OCI-LY7 (cell line): ENCODE data around the gene CRELD1. TPM values are rescaled to one million over a fixed set of nuclear protein-coding genes. Genes with fewer than 3 reads are reported as not detected.

Experiments
- BruUV-seq: library from RNA; stranded (reverse); fragments of 400-500 nt; replicated peaks from 2 replicates; lab custom pipeline; 2021; lab: Mats Ljungman, UMichigan
- CTCF ChIA-PET: fragments of 300-600 bp; sonication (Branson Sonifier 250); formaldehyde crosslinking; loops from one replicate; lab custom pipeline; 2022; ENCODE audit warnings: antibody characterized with exemption; ENCODE audit not compliant: unreplicated experiment; lab: Charles Lee
- POLR2A ChIA-PET: fragments of 300-600 bp; sonication (Branson Sonifier 250); formaldehyde crosslinking; loops from one replicate; lab custom pipeline; 2022; ENCODE audit warnings: antibody characterized with exemption; lab: Charles Lee
- DNase-seq: peaks from one replicate; pipeline ENCODE4 v3.0.0-alpha.2; 2015; ENCODE audit warnings: low spot score
- H2AFZ ChIP-seq: fragments of 200-600 bp; sonication (generic), shearing (Covaris generic); 2 replicates; pipeline ENCODE4 v1.6.1; 2014; ENCODE audit warnings: mild to moderate bottlenecking, antibody characterized with exemption, low read length, moderate library complexity
- H3K27ac ChIP-seq: fragments of 200-600 bp; sonication (generic); 2 replicates; pipeline ENCODE4 v1.5.1; 2014; ENCODE audit warnings: mixed run types, low read depth, mild to moderate bottlenecking, moderate library complexity, low read length, inconsistent platforms; ENCODE audit not compliant: poor library complexity, severe bottlenecking
- H3K36me3 ChIP-seq: fragments of 200-600 bp; sonication (generic); 2 replicates; pipeline ENCODE4 v1.6.1; 2014; ENCODE audit warnings: mild to moderate bottlenecking, antibody characterized with exemption, low read length, moderate library complexity, mixed read lengths; ENCODE audit not compliant: insufficient read depth
- H3K4me1 ChIP-seq: fragments of 200-600 bp; sonication (generic); 2 replicates; pipeline ENCODE4 v1.5.1; 2014; ENCODE audit warnings: mild to moderate bottlenecking, low read length; ENCODE audit not compliant: insufficient read depth, poor library complexity, severe bottlenecking
- H3K4me2 ChIP-seq: fragments of 200-600 bp; sonication (generic); 2 replicates; pipeline ENCODE4 v1.6.1; 2014; ENCODE audit warnings: mild to moderate bottlenecking, low read length
- H3K4me3 ChIP-seq: fragments of 200-600 bp; sonication (generic); 2 replicates; pipeline ENCODE4 v1.5.1; 2014; ENCODE audit warnings: mild to moderate bottlenecking, low read depth, low read length; ENCODE audit not compliant: poor library complexity, severe bottlenecking
- H3K79me2 ChIP-seq: fragments of 200-600 bp; sonication (generic); 2 replicates; pipeline ENCODE4 v1.6.1; 2016; ENCODE audit warnings: low read depth, mild to moderate bottlenecking, low read length, moderate library complexity, mixed read lengths; ENCODE audit not compliant: insufficient read depth
- H3K9me2 ChIP-seq: fragments of 200-600 bp; sonication (generic); 2 replicates; pipeline ENCODE4 v1.6.1; 2016; ENCODE audit warnings: mild to moderate bottlenecking, low read length, mixed read lengths; ENCODE audit not compliant: insufficient read depth
- H3K9me3 ChIP-seq: fragments of 200-600 bp; sonication (generic); 2 replicates; pipeline ENCODE4 v1.6.1; 2014; ENCODE audit warnings: mild to moderate bottlenecking, mixed run types, low read length, mixed read lengths
- H4K20me1 ChIP-seq: fragments of 200-600 bp; sonication (generic); 2 replicates; pipeline ENCODE4 v1.6.1; 2014; ENCODE audit warnings: mild to moderate bottlenecking, antibody characterized with exemption, low read length, moderate library complexity, mixed read lengths; ENCODE audit not compliant: insufficient read depth
- EZH2phosphoT487 ChIP-seq: fragments of 200-600 bp; sonication (generic); IDR thresholded peaks from 2 replicates; pipeline ENCODE4 v1.6.1; 2018; ENCODE audit warnings: low read depth, borderline replicate concordance, mild to moderate bottlenecking, mixed run types, antibody characterized with exemption, low read length, moderate library complexity, mixed read lengths
- intact Hi-C: fragments of 100-400 bp; cut with micrococcal nuclease; formaldehyde crosslinking; loops from one replicate; pipeline ENCODE4 v1.10.0; 2022; ENCODE audit not compliant: unreplicated experiment
- total RNA-seq, 2 experiments: library from RNA; depleted of rRNA in 1 of 2; stranded (reverse); fragments of >200 nt in 1 of 2; shearing (Covaris generic) in 1 of 2; gene quantifications; 2 replicates each; pipeline ENCODE4 v1.2.3, GENCODE V29; 2014 to 2022
- TF ChIP-seq, protein P1 (sequence below): fragments of 200-600 bp; sonication (generic); conservative IDR thresholded peaks from 2 replicates; pipeline ENCODE4 v1.5.1; 2014; ENCODE audit warnings: mild to moderate bottlenecking, antibody characterized with exemption, low read length, moderate library complexity, mixed read lengths

CRELD1 gene
- total RNA-seq, 2 experiments from 2014 or later = 20.9 to 23.4 TPM

DNA sequence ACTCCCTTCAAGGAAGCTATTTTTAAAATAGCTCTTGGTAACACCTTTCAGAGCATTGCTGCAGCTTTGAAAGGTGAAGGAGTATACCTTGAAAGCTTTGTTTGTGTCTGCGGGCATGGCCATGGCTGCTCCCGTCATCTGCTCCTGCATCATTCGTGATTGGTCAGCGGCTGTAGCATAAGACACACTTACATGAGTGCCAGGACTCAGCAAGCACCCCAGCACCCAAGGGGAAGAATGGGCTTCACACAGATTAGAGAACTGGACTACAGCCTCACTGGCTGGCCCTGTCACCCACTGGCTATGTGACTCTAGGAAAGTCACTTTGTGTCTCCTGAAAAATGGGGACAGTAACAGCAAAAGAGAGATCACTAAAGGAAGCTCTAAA lies 36.0 kb downstream of the CRELD1 start:
- DNase-seq = no peak
- Histone ChIP-seq H3K4me1 (no peaks in the 10 kb centered on the region), H3K36me3 (peaks cover 86% of the 10 kb centered on the region), H3K9me2 (no peaks in the 10 kb centered on the region), H2AFZ (no peak overlapping the region), H4K20me1 (no peaks in the 10 kb centered on the region), H3K79me2 (no peaks in the 10 kb centered on the region), H3K4me3 (no peak overlapping the region), H3K4me2 (no peak overlapping the region), H3K27ac (no peak overlapping the region), H3K9me3 (no peaks in the 10 kb centered on the region)
- TF ChIP-seq, protein P1, sequence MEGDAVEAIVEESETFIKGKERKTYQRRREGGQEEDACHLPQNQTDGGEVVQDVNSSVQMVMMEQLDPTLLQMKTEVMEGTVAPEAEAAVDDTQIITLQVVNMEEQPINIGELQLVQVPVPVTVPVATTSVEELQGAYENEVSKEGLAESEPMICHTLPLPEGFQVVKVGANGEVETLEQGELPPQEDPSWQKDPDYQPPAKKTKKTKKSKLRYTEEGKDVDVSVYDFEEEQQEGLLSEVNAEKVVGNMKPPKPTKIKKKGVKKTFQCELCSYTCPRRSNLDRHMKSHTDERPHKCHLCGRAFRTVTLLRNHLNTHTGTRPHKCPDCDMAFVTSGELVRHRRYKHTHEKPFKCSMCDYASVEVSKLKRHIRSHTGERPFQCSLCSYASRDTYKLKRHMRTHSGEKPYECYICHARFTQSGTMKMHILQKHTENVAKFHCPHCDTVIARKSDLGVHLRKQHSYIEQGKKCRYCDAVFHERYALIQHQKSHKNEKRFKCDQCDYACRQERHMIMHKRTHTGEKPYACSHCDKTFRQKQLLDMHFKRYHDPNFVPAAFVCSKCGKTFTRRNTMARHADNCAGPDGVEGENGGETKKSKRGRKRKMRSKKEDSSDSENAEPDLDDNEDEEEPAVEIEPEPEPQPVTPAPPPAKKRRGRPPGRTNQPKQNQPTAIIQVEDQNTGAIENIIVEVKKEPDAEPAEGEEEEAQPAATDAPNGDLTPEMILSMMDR = no peak
- TF ChIP-seq EZH2phosphoT487 = no peak
- ChIA-PET CTCF (no interaction called here), POLR2A (no interaction called here)
- no TSS peak for BruUV-seq
- intact Hi-C loops = no loop called here

DNA sequence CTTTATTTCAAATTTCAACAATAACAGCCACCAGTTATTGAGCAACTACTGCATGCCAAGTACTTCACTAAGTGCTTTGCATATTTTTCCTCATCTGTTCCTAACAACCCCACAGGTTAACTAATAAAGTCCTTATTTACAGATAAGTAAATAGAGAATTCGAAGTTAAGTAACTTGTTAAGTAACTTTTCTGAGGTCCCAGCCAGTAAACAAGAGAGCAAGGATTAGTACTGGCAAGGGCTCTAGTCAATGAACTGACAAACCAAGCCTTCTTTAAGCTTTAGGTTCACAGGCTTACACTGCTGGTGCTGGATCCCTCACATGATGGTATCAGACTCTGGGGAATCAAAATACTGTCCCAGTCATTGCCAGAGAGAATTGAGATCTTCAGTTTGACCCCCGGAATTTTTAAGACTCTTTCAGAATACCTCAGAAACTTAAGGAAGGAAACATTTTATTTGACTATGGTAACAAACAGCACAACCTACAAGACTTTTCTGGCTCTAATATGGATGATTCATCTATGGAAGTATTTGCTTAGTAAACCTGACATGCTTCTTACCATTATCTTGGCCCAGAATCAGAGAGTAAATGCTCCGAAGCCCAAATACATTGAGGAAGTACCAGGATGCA lies 36.5 kb downstream of the CRELD1 start:
- no peak for DNase-seq
- Histone ChIP-seq H3K4me3 (no peak overlapping the region), H3K4me1 (no peaks in the 10 kb centered on the region), H3K27ac (no peak overlapping the region), H4K20me1 (no peaks in the 10 kb centered on the region), H2AFZ (no peak overlapping the region), H3K9me2 (no peaks in the 10 kb centered on the region), H3K9me3 (no peaks in the 10 kb centered on the region), H3K79me2 (no peaks in the 10 kb centered on the region), H3K36me3 (peaks cover 87% of the 10 kb centered on the region), H3K4me2 (no peak overlapping the region)
- BruUV-seq = no TSS peak
- POLR2A ChIA-PET = no interaction called here
- TF ChIP-seq, protein P1 = no peak
- no peak for TF ChIP-seq EZH2phosphoT487
- intact Hi-C loops = no loop called here
- CTCF ChIA-PET = no interaction called here
